GM10248 (cell line): ENCODE measurements around the gene RCAN3.

Experiments
- CTCF ChIA-PET: fragments of 300-600 bp; sonication (Branson Sonifier 250); formaldehyde crosslinking; extraction: SDS; loops from one replicate; lab custom pipeline; 2021; ENCODE audit warnings: antibody characterized with exemption; lab: Yijun Ruan, JAX
- POLR2A ChIA-PET: fragments of 350-650 bp; sonication (Branson Sonifier 250); formaldehyde crosslinking; extraction: SDS; loops from one replicate; lab custom pipeline; 2020; ENCODE audit warnings: antibody characterized with exemption; lab: Yijun Ruan, JAX
- DNase-seq: peaks from one replicate; pipeline ENCODE4 v3.0.0; 2012; ENCODE audit errors: extremely low spot score
- CTCF ChIP-seq: IDR thresholded peaks from 2 replicates; pipeline ENCODE4 v1.5.1; 2012; ENCODE audit warnings: mild to moderate bottlenecking, low read depth; ENCODE audit errors: extremely low read depth, missing control alignments, control extremely low read depth

RCAN3 gene

DNA sequence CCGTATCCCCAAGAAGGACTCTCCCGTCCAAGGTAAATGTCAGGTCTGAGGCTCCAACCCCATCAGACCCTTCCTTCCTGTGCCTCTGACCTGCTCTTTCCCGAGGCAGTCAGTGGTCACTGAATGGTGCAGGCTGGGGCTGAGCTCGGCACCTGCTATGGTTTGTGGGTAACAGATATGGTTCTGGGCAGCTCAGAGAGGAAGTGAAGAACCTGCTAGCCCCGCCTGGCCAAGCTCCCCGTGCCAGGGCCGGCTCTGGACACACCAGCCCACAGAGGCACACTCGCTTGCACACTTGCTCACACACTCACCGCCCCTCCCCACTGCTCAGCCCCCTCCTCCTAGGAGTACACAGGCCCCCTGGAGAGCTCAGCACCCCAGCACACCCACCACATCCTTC, 69.7 kb downstream of the RCAN3 start:
- DNase-seq: no peak
- ChIA-PET POLR2A (no interaction called here), CTCF (interaction anchor here (1.0 to 7.4 kb wide), 6 partner anchors 15 to 370 kb away, joined by 3 to 33 read pairs (median 4); partner anchors contain the start of gene STPG1)
- no peak for TF ChIP-seq CTCF

DNA sequence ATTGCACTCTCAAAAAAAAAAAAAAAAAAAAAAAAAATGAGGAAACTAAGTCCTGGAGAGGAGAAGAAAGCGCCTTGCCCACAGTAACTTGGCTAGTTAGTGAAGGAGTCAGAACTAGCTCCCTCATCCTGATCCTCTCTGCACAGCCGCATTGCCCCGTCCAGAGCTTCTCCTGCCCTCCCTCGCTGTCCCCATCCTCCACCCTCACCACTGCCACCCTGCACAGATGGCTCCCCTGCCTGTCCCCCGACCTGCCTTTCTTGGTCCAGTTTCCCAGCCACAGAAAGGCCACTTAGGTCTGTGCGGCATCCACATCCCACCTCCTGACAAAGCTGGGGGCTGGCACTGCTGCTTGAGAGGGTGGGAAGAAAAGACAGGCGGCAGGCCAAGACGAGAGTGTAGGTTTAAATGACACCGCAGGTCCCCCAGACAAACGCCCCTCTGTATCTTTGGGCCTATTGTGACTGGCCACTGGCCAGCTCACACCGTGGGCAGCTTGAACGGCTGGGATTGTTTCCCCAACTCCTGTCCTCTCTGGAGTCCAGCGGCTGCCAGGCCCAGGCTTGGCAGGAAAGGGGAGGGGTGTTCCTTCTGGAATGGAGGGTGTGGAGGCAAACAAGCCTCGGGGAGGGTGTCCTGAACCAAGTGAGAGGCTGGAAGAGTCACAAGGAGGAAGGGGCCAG, 73.4 kb downstream of the RCAN3 start:
- POLR2A ChIA-PET: interaction anchor here (0.6 kb wide), 1 partner anchor 409 kb away, joined by 3 read pairs; no protein-coding TSS in a partner anchor
- DNase-seq: no peak
- no peak for TF ChIP-seq CTCF
- CTCF ChIA-PET: interaction anchor here (7.4 kb wide), 1 partner anchor 11 kb away, joined by 33 read pairs; no protein-coding TSS in a partner anchor

DNA sequence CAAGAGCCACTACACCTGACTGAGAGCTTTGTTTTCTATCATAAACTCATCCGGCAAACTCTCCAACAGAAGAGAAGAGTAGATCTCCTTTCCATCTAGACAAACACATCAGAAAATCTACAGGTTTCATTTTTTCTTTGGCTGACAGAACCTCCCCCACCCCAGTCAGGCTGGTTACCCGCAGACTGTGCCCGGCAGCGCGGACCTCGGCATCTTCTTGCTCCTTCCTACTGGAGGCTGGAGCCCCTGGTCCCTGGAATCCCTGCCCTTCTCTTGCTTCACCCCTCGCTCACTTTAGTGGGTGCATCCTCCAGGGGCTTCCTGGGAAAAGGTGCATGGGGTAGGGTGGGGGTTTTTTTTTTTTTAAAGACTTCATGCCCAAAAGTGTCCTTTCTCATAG, 76.2 kb downstream of the RCAN3 start:
- no peak for TF ChIP-seq CTCF
- DNase-seq: no peak
- ChIA-PET CTCF (interaction anchor here (1.0 to 1.7 kb wide), 2 partner anchors 8 kb away, joined by 4 to 8 read pairs; no protein-coding TSS in a partner anchor), POLR2A (no interaction called here)

- CTCF ChIA-PET: no interaction called here
These were observed 78.1 kb downstream of the RCAN3 start for GRCh38 chr1:24580756-24581155.

DNA sequence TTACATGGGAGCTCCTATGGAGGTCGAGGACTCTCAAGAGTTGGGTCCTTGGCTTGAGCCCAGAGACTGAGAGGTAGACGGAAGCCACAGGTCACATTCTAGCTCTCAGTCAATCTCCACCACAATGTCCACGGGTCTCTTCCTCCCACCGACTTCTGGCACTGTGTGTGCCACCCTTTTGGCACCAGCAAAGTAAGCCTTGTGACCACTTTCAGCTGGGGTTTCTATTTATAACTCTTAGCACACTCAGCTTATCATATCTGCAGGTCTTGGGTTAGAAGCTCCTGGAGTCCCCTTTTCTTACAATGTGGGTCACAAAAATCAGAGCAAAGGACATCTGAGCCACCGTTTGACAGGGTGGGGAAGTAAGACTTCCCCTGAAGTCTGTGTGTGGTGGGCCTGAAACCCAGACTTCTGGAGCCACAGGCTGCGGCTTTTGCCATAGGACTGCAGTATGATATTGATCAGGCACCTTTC, 81.6 kb downstream of the RCAN3 start:
- POLR2A ChIA-PET: interaction anchor here (0.5 kb wide), 1 partner anchor 57 kb away, joined by 6 read pairs; no protein-coding TSS in a partner anchor

More at GRCh38 chr1:24580756-24581155, 78.1 kb downstream of the RCAN3 start:
- no peak for TF ChIP-seq CTCF
- POLR2A ChIA-PET: no interaction called here
- no peak for DNase-seq

More for the DNA sequence above, 81.6 kb downstream of the RCAN3 start:
- DNase-seq: no peak
- CTCF ChIA-PET: interaction anchor here (0.8 to 1.7 kb wide), 3 partner anchors 10 to 38 kb away, joined by 3 to 4 read pairs (median 3); no protein-coding TSS in a partner anchor
- TF ChIP-seq CTCF: no peak
